GM19324 (cell line): ENCODE data around the gene SRSF2.
"Not testable (repeated sequence)": the region's sequence is repeated elsewhere in the genome, so short reads cannot be mapped to it uniquely, and the experiment has no call there.

ENCODE experiments used
- ATAC-seq: cut with Tn5 transposase; IDR thresholded peaks from one replicate; pipeline ENCODE4 v1.9.1; 2021; ENCODE audit warnings: mild to moderate bottlenecking, moderate library complexity; ENCODE audit not compliant: unreplicated experiment, low FRiP score

Gene SRSF2

GRCh38 chr17:76702941-76703637 lies 34.0 kb downstream of the SRSF2 start:
- ATAC-seq, result no peak

- no peak for ATAC-seq
These were observed 35.1 kb downstream of the SRSF2 start for GRCh38 chr17:76702076-76702475.

GRCh38 chr17:76701471-76701967 lies 35.6 kb downstream of the SRSF2 start:
- no peak for ATAC-seq

DNA sequence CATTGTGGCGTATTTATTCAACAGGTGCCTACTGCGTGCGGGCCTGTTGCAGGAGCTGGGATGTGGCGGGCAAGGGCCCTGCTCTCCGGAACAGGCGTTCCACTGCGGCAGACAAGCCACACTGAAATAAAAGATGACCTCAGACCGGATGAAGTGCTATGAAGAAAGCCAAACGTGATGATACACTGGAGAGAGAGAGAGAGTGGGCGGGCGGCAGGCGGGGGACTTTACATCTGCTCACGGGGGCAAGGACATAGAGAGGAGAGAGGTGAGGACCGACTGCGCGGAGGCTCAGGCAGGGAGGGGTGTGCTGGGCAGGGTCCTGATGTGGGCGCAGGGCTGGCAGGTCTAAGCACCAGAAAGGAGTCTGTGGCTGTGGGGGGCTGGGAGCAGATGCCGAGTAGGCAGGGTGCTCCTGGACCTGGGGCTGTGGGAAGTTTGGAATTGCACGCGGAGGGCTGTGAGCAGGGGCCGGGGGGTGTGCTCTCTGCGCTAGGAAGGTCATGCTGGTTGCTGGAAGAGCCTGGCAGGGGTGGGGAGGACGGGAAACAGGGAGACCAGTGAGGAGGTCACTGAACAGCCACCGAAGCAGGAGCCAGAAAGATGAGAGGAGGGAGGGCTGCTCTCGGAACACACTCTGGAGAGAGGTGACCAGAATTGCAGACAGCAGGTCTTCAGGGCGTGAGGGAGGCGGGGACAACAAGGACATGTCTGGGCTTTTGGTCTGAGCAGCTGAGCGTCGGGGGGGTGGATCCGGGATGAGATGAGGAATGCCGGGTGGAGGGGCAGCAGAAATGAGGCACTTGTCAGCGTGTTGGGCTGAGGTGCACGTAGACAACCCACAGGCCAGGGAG lies 36.3 kb downstream of the SRSF2 start:
- ATAC-seq, result no peak

- no peak for ATAC-seq
These were observed 36.9 kb downstream of the SRSF2 start for GRCh38 chr17:76700270-76700616.

DNA sequence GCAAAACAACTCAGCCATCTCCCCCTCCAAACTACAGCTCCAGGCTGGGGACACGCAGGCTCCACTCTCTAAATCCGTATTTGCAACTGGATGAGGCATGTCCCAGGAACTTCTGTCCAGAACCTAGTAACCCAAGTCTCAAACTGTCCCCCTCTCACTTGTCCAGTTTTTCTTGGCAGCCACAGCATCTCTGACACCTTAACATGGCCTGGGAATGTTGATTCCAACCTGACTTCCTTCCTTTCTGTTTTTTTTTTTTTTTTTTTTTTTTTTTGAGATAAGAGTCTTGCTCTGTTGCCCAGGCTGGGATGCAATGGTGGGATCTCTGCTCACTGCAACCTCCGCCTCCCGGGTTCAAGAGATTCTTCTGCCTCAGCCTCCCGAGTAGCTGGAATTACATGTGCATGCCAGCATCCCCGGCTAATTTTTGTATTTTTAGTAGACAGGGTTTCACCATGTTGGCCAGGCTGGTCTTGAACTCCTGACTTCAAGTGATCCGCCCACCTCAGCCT lies 38.6 kb downstream of the SRSF2 start:
- not testable (repeated sequence) for ATAC-seq

DNA sequence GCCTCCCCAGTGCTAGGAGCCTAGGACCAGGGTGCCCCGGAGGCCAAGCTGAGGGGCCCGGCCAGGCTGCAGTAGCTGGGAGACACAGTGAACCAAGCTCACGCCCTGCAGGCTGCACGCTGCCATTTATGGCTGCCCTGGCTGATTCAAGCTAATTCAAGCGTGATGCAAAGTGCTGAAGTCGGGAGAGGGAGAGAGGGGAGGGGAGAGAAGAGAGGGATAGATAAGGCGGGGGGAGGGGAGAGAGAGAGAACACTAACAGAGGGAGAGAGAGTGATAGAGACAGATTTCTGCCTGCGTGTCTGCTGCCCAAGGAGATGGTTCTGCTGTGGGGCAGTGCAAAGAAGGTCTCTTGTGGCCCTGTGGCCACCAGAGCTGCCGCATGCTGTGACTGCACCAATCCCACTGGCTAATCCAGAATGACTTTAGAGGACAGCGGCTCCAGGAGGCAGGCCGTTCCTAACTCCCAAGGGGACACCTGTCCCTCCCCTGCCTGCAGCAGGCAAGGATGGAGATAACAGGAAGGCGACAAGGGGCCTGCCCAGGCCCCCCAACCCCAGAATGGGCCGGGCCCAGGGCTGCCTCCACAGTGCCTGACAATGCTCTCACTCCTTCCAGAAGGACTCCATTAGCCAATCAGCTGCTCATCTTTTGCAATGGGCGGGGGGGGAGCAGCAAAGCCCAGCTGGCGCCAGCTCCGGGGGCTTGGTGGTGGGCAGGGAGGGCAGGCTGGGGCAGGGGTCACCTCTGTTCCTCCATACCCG lies 39.2 kb downstream of the SRSF2 start:
- no peak for ATAC-seq

- no peak for ATAC-seq
These were observed 40.1 kb downstream of the SRSF2 start for GRCh38 chr17:76696763-76697701.

- ATAC-seq, result no peak
These were observed 41.9 kb downstream of the SRSF2 start for GRCh38 chr17:76695059-76695831.

- ATAC-seq, result no peak
These were observed 45.5 kb downstream of the SRSF2 start for GRCh38 chr17:76691379-76692191.

DNA sequence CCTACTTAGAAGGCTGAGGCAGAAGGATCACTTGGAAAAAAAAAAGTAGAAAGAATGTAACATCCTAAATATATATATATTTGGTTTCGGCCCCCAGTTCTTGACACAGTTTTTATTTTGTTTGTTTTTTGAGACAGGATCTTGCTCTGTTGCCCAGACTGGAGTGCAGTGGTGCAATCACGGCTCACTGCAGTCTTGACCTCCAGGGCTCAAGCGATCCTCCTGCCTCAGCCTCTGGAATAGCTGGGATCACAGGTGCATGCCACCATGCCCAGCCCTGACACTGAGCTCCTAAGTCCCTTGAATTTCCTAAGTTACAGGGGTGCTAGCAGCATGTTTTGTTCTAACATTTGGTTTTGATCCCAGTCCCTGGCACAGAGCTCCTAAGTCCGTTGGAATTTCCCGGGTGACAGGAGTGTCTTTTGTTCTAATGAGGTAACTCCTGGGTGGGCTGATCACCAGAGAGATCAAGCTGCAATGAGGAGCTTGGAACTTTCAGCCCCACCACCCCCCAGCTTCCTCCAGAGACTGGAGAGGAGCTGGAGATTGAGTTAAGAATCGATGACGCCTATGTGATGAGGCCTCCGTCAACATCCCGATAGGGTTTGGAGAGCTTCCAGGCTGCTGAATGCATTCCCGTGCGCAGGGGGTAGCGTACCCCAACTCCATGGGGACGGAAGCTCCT lies 46.4 kb downstream of the SRSF2 start:
- no peak for ATAC-seq

DNA sequence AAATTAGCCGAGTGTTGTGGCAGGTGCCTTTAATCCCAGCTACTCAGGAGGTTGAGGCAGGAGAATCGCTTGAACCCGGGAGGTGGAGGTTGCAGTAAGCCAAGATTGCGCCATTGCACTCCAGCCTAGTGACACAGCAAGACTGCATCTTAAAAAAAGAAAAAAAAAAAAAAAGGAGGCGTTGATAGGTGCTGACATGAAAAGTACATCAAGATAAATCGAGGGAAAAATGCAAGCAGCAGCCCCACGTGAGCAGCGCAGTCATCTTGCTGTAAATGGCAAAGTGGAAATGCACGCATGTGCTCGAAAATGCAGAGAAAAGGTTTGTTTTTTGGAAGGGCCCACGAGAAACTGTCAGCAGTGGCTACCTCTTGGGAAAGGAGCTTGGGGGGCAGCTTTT lies 47.3 kb downstream of the SRSF2 start:
- no peak for ATAC-seq

GRCh38 chr17:76688165-76688622 lies 48.9 kb downstream of the SRSF2 start:
- no peak for ATAC-seq

GRCh38 chr17:76687298-76688164 lies 49.6 kb downstream of the SRSF2 start:
- ATAC-seq, result no peak

GRCh38 chr17:76686538-76687297 lies 50.4 kb downstream of the SRSF2 start:
- ATAC-seq, result no peak

GRCh38 chr17:76685846-76686245 lies 51.3 kb downstream of the SRSF2 start:
- ATAC-seq, result no peak
